Tibial nerve (tissue), 4 donors: ENCODE results near the gene MSGN1.

Source experiments
- EP300 ChIP-seq, 2 donors: sonication (generic); formaldehyde crosslinking; IDR thresholded peaks; one replicate each; pipeline ENCODE4 v1.6.1; 2017; ENCODE audit warnings: antibody characterized with exemption in 2 of 2, mild to moderate bottlenecking in 1 of 2
- POLR2A ChIP-seq, 2 donors: fragments of 450-650 bp; IDR thresholded peaks; one replicate each; pipeline ENCODE4 v1.6.1; 2017; ENCODE audit warnings: antibody characterized with exemption in 2 of 2, mild to moderate bottlenecking in 2 of 2, moderate library complexity in 2 of 2
- TF ChIP-seq, protein P1 (sequence below), 5 experiments: fragments of 200-600 bp in 3 of 5; fragments of 450-650 bp in 2 of 5; sonication (generic) in 3 of 5; IDR thresholded peaks; one replicate each; pipeline ENCODE4 v1.5.1; 2016 to 2019; ENCODE audit warnings: antibody characterized with exemption in 5 of 5, mild to moderate bottlenecking in 3 of 5, moderate library complexity in 2 of 5

DNA sequence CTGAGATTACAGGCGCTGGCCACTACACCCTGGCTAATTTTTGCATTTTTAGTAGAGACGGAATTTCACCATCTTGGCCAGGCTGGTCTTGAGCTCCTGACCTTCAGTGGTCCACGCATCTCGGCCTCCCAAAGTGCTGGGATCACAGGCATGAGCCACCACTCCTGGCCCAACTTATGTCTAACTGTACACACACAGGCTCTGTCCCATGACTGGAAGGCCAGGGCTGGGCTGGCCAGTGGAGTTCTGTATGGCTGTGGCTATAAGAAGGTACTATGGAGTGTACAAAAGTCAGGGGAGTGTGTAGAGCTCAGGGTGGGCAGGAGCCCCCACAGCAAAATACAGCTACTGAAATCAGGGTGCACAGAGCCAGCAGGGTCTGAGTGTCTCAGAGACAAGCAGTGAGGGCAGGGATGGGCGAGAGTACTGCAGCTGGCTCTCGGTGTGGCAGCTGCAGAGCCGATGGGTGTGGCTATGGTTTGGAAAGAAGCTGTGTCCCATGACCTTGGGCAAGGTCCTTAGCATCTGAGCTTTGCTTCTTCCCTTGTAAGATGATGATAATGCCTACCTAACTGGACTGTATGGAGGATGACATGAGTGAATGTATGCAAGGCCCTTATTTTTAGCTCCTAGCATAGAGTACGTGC is 10.4 kb upstream of the MSGN1 start:
- TF ChIP-seq, protein P1, sequence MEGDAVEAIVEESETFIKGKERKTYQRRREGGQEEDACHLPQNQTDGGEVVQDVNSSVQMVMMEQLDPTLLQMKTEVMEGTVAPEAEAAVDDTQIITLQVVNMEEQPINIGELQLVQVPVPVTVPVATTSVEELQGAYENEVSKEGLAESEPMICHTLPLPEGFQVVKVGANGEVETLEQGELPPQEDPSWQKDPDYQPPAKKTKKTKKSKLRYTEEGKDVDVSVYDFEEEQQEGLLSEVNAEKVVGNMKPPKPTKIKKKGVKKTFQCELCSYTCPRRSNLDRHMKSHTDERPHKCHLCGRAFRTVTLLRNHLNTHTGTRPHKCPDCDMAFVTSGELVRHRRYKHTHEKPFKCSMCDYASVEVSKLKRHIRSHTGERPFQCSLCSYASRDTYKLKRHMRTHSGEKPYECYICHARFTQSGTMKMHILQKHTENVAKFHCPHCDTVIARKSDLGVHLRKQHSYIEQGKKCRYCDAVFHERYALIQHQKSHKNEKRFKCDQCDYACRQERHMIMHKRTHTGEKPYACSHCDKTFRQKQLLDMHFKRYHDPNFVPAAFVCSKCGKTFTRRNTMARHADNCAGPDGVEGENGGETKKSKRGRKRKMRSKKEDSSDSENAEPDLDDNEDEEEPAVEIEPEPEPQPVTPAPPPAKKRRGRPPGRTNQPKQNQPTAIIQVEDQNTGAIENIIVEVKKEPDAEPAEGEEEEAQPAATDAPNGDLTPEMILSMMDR (IDR thresholded peaks at IDR 0.05): no peak
- TF ChIP-seq POLR2A (IDR thresholded peaks at IDR 0.05) (no peak), EP300 (IDR thresholded peaks at IDR 0.05) (no peak)
